Cardiac septum (tissue), 1 donor: ENCODE results near the gene MASP1. TPM values are rescaled to one million over a fixed set of nuclear protein-coding genes. Genes with fewer than 3 reads are reported as not detected.
"Not testable (repeated sequence)": the region's sequence is repeated elsewhere in the genome, so short reads cannot be mapped to it uniquely, and the experiment has no call there.

ENCODE experiments used
- DNase-seq: peaks from one replicate; pipeline ENCODE4 v3.0.0-alpha.2; 2020; ENCODE audit warnings: low spot score
- intact Hi-C: fragments of 100-400 bp; cut with DNase I; formaldehyde crosslinking; loops from one replicate; pipeline ENCODE4 v1.14.0; 2022
- total RNA-seq: library from RNA; stranded (reverse); fragmentation: NEBNext Ultra II Directional; extraction: Animal tissue kit (Norgen Biotek cat#: 25700); gene quantifications from one replicate; pipeline ENCODE4 v1.2.1, GENCODE V29; 2021
- donor health status: DM: no; HTN: no; CAD: no.

Gene MASP1
- total RNA-seq, 1 donor from 2014 or later = 59.7 TPM

DNA sequence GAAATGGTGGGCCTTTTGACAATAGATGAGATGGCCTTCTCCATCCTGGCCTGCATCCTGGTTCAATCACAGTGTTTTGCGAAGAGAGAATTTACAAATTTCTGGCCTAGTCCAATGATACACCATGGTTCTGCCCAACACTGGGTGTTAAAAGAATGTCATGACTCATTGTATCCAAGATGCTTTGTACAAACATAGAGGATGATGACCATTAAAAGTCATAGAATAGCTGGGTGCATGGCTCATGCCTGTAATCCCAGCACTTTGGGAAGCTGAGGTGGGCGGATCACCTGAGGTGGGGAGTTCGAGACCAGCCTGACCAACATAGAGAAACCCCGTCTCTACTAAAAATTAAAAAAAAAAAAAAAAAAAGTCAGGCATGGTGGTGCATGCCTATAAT is 52.7 kb downstream of the MASP1 start:
- DNase-seq, intact Hi-C loops: not testable (repeated sequence)

- DNase-seq = no peak
- intact Hi-C loops = no loop called here
Measured at GRCh38 chr3:187238239-187238638, 53.3 kb downstream of the MASP1 start.

GRCh38 chr3:187237741-187238140 is 53.8 kb downstream of the MASP1 start:
- no peak for DNase-seq
- intact Hi-C loops = no loop called here

DNA sequence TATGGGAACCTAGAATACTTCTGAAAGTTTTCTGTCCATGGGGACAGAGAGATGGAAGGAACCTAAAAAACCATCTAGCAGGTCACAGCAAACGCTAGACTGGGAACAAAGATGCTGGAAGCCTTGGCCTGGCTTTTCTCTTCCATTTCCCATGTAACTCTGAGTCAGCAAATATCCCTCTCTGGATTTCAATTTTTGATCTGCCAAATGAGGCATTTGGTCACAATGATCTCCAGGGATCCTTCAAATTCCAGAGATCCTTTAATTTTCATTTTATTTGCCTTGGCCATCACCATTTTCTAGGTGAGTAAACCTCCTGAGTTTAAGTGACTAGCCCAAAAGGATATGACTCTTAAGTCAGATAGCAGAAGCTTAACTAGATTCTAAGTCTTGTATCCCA is 54.6 kb downstream of the MASP1 start:
- intact Hi-C loops = no loop called here
- no peak for DNase-seq

DNA sequence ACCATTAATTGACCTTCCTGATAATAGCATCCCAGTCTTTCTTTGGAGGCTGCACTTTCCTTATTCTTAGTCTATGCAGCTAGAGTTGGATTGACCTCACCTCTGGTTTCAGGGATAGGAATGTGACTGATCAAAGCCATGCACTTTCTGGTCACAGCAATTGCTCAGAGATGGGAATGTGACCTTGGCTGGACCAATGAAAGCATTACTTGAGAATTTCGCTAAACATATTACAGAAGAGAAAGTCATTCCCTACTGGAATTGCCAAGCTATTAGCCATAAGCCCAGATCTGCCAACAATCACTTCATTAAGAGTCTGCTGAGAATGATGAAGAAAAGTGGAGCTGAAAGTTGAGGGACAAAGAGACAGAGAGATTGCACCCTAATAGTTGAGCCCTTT is 61.5 kb downstream of the MASP1 start:
- DNase-seq = no peak
- intact Hi-C loops = no loop called here

GRCh38 chr3:187228740-187229139 is 62.8 kb downstream of the MASP1 start:
- no peak for DNase-seq
- intact Hi-C loops = no loop called here

GRCh38 chr3:187227658-187228258 is 63.8 kb downstream of the MASP1 start:
- DNase-seq = no peak
- intact Hi-C loops = no loop called here

- DNase-seq = no peak
- intact Hi-C loops = no loop called here
Measured at GRCh38 chr3:187223799-187224198, 67.7 kb downstream of the MASP1 start.

GRCh38 chr3:187222801-187223200 is 68.7 kb downstream of the MASP1 start:
- no peak for DNase-seq

DNA sequence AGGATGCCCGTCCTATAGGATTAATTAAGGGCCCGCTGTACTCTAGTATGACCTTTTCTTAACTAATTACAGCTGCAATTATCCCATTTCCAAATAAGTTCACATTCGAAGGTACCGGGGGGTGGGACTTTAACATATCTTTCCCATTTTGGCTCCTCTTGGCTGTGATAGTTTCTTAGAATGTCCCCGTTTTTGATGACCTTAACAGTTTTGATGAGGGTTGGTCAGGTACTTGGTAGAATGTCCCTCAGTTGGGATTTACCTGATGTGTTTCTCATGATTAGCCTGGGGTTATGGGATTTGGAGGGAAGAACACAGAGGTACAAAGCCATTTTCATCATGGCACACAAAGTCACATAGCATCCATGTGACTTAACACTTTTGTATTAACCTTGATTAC is 76.1 kb downstream of the MASP1 start:
- intact Hi-C loops = loop anchor here (10.0 kb wide), 1 partner anchor 399 kb away; no protein-coding TSS in a partner anchor
- no peak for DNase-seq

More at GRCh38 chr3:187222801-187223200, 68.7 kb downstream of the MASP1 start:
- intact Hi-C loops = no loop called here

DNA sequence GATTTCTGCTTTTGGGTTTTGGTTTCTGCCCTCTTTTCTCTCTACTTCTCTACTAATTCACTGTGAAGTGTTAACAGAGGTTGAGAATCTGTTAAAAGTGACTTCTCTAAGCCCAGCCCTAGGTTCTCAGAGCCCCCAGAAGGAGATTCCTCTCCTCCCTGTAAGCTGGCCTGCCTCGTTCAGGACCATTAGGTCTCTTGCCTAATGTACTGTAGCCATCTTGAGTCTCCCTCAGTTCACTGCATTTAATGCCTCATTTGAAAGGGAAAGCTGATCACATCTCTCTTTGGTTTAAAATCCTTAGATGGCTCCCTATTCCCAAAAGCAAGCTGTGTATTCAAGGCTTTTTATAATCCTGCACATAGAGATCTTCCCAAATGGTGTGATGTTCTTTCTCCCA is 77.9 kb downstream of the MASP1 start:
- no peak for DNase-seq
- intact Hi-C loops = loop anchor here (10.0 kb wide), 1 partner anchor 401 kb away; no protein-coding TSS in a partner anchor

- intact Hi-C loops = loop anchor here (10.0 kb wide), 1 partner anchor 402 kb away; no protein-coding TSS in a partner anchor
- DNase-seq = no peak
Measured at GRCh38 chr3:187212705-187213104, 78.8 kb downstream of the MASP1 start.

- intact Hi-C loops = loop anchor here (10.0 kb wide), 1 partner anchor 403 kb away; no protein-coding TSS in a partner anchor
Measured at GRCh38 chr3:187212196-187212545, 79.4 kb downstream of the MASP1 start.

GRCh38 chr3:187211532-187212195 is 79.9 kb downstream of the MASP1 start:
- intact Hi-C loops = loop anchor here (10.0 kb wide), 1 partner anchor 403 kb away; no protein-coding TSS in a partner anchor
- DNase-seq = no peak

More at GRCh38 chr3:187212196-187212545, 79.4 kb downstream of the MASP1 start:
- no peak for DNase-seq

DNA sequence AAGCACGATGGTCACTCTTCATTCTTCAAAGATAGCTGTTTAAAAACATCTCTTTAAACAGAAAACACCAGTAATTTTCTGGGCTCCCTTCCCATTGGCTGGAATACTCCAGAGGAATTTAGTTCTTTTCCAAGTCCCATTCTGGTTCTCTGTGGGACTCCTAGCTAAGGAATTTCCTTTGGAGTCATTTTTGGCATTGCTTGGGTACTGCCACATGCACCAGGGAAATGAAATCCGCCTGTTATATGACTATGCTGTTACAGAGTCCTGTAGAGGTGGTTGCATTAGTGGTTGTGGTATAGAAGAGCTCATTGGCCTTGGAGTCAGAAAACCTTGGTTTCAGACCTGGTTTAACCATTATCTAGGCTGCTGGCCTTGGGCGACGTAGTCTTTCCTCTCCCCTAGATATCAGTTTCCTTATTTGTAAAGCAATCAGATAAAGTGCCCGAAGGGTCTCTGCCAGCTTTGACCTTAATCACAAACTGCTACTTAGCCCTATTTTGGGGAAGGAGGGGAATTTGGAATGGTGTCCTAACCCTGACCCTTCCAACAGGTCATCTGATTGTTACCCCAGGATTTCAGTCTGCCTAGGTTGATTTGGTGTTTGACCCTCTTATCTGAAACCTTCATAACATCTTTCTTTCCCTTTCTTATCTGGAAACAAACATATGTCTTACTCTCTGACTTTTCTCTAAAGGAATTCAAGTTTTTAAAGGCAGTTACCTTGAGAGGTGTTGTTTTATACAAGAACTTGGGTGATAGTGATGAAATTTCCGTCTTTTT is 80.8 kb downstream of the MASP1 start:
- intact Hi-C loops = loop anchor here (10.0 kb wide), 1 partner anchor 404 kb away; no protein-coding TSS in a partner anchor
- no peak for DNase-seq

GRCh38 chr3:187210091-187210490 is 81.4 kb downstream of the MASP1 start:
- intact Hi-C loops = loop anchor here (10.0 kb wide), 1 partner anchor 405 kb away; no protein-coding TSS in a partner anchor
- no peak for DNase-seq

GRCh38 chr3:187209491-187209890 is 82.0 kb downstream of the MASP1 start:
- no peak for DNase-seq
- intact Hi-C loops = no loop called here

DNA sequence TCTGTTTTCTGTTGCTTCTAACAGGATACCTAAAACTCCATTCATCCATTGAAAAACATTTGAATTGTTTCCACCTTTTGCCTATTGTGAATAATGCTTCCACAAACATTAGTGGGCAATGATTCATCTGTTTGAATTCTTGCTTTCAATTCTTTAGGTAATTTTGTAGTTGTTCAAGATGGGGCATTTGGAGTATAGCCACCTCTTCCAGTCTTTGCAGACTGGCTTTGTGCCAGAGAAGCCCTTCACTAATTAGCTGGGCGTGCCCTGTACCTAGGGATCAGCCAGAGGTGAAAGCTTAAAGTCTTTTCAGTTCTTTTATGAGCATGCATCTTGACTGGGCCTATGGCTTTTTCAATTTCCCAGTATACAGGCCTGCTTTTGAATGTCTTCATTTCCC is 83.4 kb downstream of the MASP1 start:
- intact Hi-C loops = no loop called here

DNA sequence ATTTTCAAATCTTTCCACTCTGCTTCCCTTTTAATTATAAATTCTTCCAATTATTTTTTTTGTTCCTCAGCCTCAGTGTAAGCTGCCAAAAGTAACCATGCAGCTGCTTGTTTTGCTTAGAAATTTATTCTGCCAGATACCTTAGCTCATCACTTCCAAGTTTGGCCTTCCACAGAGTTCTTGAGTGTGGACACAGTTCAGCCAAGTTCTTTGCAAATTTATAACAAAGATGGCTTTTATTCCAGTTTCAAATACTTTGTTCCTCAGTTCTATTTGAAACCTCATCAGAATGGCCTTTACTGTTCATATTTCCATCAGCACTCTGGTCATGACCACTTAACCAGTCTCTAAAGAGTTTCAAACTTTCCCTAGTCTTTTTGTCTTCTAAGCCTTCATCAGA is 83.9 kb downstream of the MASP1 start:
- DNase-seq = no peak
- intact Hi-C loops = no loop called here

More for the DNA sequence above, 83.4 kb downstream of the MASP1 start:
- no peak for DNase-seq

DNA sequence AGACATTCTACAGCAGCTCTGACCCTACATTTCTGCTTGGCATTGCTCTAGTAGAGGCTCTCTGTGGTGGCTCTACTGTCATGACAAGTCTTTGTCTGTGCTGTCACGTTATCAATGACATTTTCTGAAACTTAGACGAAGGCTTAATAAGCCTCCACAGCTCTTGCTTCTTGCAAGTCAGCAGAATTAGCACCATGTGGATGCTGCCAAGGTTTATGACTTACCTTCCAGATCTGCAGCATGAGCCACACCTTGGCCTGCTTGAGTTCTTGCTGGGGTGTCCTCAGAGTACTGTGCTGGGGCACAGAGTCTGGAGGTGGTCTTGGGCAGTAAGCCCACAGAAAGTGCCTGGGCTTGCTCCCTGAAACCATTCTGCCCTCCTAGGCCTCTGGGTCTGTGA is 84.5 kb downstream of the MASP1 start:
- intact Hi-C loops = no loop called here
- DNase-seq = no peak
